Fibroblast of pulmonary artery (primary cell): ENCODE measurements around the gene YPEL4.
"Not testable (repeated sequence)": the region's sequence is repeated elsewhere in the genome, so short reads cannot be mapped to it uniquely, and the experiment has no call there.

ENCODE experiments used
- DNase-seq: peaks from one replicate; pipeline ENCODE4 v3.0.0-alpha.2; 2010; ENCODE audit warnings: low read depth
- H3K4me3 ChIP-seq: replicated peaks from 2 replicates; pipeline ENCODE4 v1.5.1; 2011; ENCODE audit warnings: low read depth, mild to moderate bottlenecking, control low read depth, low read length, moderate library complexity
- CTCF ChIP-seq: IDR thresholded peaks from 2 replicates; pipeline ENCODE4 v1.5.1; 2011; ENCODE audit warnings: mild to moderate bottlenecking, control low read depth, low read length, inconsistent platforms; ENCODE audit errors: missing control alignments

YPEL4 gene

GRCh38 chr11:57658023-57658361, 8.3 kb upstream of the YPEL4 start:
- H3K4me3 ChIP-seq = peak overlapping the region; percentile 66
- no peak for DNase-seq
- no peak for TF ChIP-seq CTCF

DNA sequence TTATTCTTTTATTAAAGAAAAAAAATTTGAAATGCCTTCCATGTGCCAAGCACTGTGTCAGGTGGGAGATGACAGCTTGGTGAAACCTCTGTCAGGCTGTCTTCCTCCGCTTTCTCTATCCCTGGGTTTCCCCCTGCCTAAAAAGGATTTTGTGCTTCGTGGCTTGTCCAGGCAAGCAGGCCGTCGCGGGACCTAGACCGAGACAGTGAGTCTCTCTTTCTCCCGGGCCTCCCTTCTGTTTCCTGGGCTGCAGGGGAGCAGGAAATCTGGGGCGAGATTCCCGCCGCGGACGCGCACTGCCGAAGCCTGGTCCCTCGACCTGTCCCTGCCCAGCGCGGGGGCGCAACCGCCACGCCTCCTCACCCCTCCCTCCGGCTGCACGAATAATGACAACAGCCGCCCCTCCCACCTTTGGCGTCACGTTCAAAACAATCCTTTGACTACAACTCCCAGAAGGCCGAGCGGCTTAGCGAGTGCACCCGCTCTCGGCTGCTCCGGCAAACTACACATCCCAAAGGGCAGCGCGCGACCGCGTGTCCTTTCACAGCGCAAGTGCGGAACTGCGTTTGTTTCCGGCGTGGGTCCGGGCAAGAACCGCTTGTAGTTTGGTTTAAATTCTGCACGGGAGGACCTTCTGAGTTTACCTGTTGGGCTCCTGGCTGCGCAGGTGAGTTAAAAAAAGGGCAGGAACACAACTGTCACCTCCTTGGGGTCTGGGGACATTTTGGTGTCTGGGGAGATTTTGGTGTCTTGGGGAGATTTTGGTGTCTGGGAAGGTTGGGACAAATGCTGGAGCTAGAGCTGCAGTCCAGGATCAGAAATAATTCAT, 7.7 kb upstream of the YPEL4 start, which contains the start of gene CLP1:
TSS of gene CLP1 (plus strand) at position 569 of the 829 bp plus-strand sequence. CDS start 1,715 bp downstream, outside the sequence.
- peak within 1 kb of the TSS; percentile 66 for H3K4me3 ChIP-seq
- TF ChIP-seq CTCF = no peak
- DNase-seq = peak; percentile 99

- TF ChIP-seq CTCF = no peak
- no peak for DNase-seq
Measured at GRCh38 chr11:57656885-57657193, 7.1 kb upstream of the YPEL4 start.

DNA sequence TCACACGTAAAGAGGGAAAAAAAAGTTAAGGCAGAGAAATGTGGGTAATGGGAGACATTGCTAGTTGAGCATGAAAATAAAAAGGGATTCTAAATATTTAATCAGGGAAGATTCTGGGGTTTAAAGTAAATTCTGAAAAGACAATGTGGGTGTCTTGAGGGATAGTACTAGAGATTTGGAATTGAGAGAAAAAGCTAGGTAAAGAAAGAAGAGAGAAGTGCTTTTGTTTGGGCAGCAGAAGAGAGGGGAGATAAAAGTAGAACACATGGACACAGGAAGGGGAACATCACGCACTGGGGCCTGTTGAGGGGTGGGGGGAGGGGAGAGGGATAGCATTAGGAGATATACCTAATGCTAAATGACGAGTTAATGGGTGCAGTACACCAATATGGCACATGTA, 3.5 kb upstream of the YPEL4 start:
- DNase-seq = no peak
- H3K4me3 ChIP-seq = no peak overlapping the region
- TF ChIP-seq CTCF = no peak

More at GRCh38 chr11:57656885-57657193, 7.1 kb upstream of the YPEL4 start:
- peak overlapping the region; percentile 66 for H3K4me3 ChIP-seq

- DNase-seq = no peak
- TF ChIP-seq CTCF = no peak
- H3K4me3 ChIP-seq = no peak overlapping the region
Measured at GRCh38 chr11:57652662-57653061, 3.0 kb upstream of the YPEL4 start.

GRCh38 chr11:57652230-57652629, 2.5 kb upstream of the YPEL4 start:
- H3K4me3 ChIP-seq, DNase-seq: not testable (repeated sequence)

- H3K4me3 ChIP-seq = no peak overlapping the region
- DNase-seq = no peak
- no peak for TF ChIP-seq CTCF
Measured at GRCh38 chr11:57651408-57651807, 1.7 kb upstream of the YPEL4 start.
